HepG2 (cell line): ENCODE data around the gene MEX3C. TPM values are rescaled to one million over a fixed set of nuclear protein-coding genes. Genes with fewer than 3 reads are reported as not detected.

ENCODE experiments used
- BCL6 ChIP-seq: IDR thresholded peaks from 2 replicates; pipeline ENCODE4 v1.6.1; 2016; ENCODE audit warnings: missing genetic modification reagents, missing compliant biosample characterization
- BHLHE40 ChIP-seq: IDR thresholded peaks from 2 replicates; pipeline ENCODE4 v1.6.1; 2011; ENCODE audit warnings: low read length, improper control_type of control experiment
- BRCA1 ChIP-seq: sonication (generic); formaldehyde crosslinking; IDR thresholded peaks from 2 replicates; pipeline ENCODE4 v1.4.0; 2020; ENCODE audit warnings: missing genetic modification reagents
- CHCHD3 ChIP-seq: sonication (generic); formaldehyde crosslinking; IDR thresholded peaks from 2 replicates; pipeline ENCODE4 v1.8.0; 2022; ENCODE audit warnings: mild to moderate bottlenecking, missing genetic modification reagents, moderate library complexity
- MYC ChIP-seq: sonication (generic); formaldehyde crosslinking; IDR thresholded peaks from 2 replicates; pipeline ENCODE4 v1.9.0; 2021; ENCODE audit warnings: missing genetic modification reagents, borderline replicate concordance
- NR2F1 ChIP-seq, 2 experiments: fragments of 450-650 bp in 1 of 2; formaldehyde crosslinking in 1 of 2; IDR thresholded peaks; 2 replicates each; pipeline versions ENCODE4 v1.5.0 to v1.6.1; 2016 to 2020; ENCODE audit warnings: mild to moderate bottlenecking in 1 of 2, missing compliant biosample characterization in 1 of 2, missing genetic modification reagents in 1 of 2, moderate library complexity in 1 of 2
- RBFOX2 ChIP-seq: fragments of 200-400 bp; formaldehyde crosslinking; IDR thresholded peaks from 2 replicates; pipeline ENCODE4 v1.6.1; 2017; ENCODE audit warnings: low read depth, mild to moderate bottlenecking, low read length
- SOX13 ChIP-seq, 3 experiments: fragments of 450-650 bp in 1 of 3; sonication (generic) in 1 of 3; formaldehyde crosslinking in 1 of 3; IDR thresholded peaks in 2 of 3; conservative IDR thresholded peaks in 1 of 3; 2 replicates each; pipeline versions ENCODE4 v1.5.0 to v1.6.1; 2016 to 2020; ENCODE audit warnings: antibody characterized with exemption in 1 of 3, mild to moderate bottlenecking in 1 of 3, missing compliant biosample characterization in 1 of 3, missing genetic modification reagents in 1 of 3, moderate library complexity in 1 of 3
- SOX6 ChIP-seq, 2 experiments: fragments of 450-650 bp in 1 of 2; sonication (generic) in 1 of 2; formaldehyde crosslinking in 1 of 2; IDR thresholded peaks; 2 replicates each; pipeline versions ENCODE4 v1.4.0 to v1.6.1; 2017 to 2020; ENCODE audit warnings: antibody characterized with exemption in 1 of 2, mild to moderate bottlenecking in 1 of 2, missing genetic modification reagents in 1 of 2
- TFE3 ChIP-seq: IDR thresholded peaks from 2 replicates; pipeline ENCODE4 v1.6.1; 2016
- ZBTB14 ChIP-seq: sonication (generic); formaldehyde crosslinking; IDR thresholded peaks from 2 replicates; pipeline ENCODE4 v1.4.0; 2020; ENCODE audit warnings: missing genetic modification reagents
- ZNF292 ChIP-seq: sonication (generic); formaldehyde crosslinking; IDR thresholded peaks from 2 replicates; pipeline ENCODE4 v1.8.1; 2022; ENCODE audit warnings: mild to moderate bottlenecking, low read depth, missing genetic modification reagents, borderline replicate concordance
- polyA plus RNA-seq, 8 experiments: library from polyadenylated mRNA; depleted of rRNA in 3 of 8; stranded (reverse) in 7 of 8; unstranded in 1 of 8; fragments of >200 nt; fragmentation: Illumina TruSeq in 4 of 8; extraction: Trizol in 4 of 8; gene quantifications; 2 replicates each; pipeline versions ENCODE4 v1.2.1 to v1.2.3, GENCODE V29; 2011 to 2016; ENCODE audit warnings: low read depth in 4 of 8, missing spikeins in 1 of 8, mixed read lengths in 1 of 8; ENCODE audit not compliant: insufficient read depth in 1 of 8
- total RNA-seq, 5 experiments: library from RNA; depleted of rRNA; stranded (reverse); fragments of >200 nt; fragmentation: Illumina TruSeq; extraction: Trizol; gene quantifications; 2 replicates each; pipeline ENCODE4 v1.2.3, GENCODE V29; 2016; ENCODE audit warnings: low read depth in 1 of 5
- TF ChIP-seq, protein P1 (sequence below): fragments of 450-650 bp; IDR thresholded peaks from 2 replicates; pipeline ENCODE4 v1.6.1; 2017; ENCODE audit warnings: mild to moderate bottlenecking
- TF ChIP-seq, protein P2 (sequence below): IDR thresholded peaks from 2 replicates; pipeline ENCODE4 v1.4.0; 2020; ENCODE audit warnings: mild to moderate bottlenecking, missing genetic modification reagents
- TF ChIP-seq, protein P3 (sequence below): sonication (generic); formaldehyde crosslinking; IDR thresholded peaks from 2 replicates; pipeline ENCODE4 v1.4.0; 2020; ENCODE audit warnings: missing genetic modification reagents

The MEX3C gene
- total and polyA plus RNA-seq, 2 of the 13 experiments (the other 11 are each of a cell fraction or from before 2014, with no cell fraction given): 34.8 to 36.4 TPM

DNA sequence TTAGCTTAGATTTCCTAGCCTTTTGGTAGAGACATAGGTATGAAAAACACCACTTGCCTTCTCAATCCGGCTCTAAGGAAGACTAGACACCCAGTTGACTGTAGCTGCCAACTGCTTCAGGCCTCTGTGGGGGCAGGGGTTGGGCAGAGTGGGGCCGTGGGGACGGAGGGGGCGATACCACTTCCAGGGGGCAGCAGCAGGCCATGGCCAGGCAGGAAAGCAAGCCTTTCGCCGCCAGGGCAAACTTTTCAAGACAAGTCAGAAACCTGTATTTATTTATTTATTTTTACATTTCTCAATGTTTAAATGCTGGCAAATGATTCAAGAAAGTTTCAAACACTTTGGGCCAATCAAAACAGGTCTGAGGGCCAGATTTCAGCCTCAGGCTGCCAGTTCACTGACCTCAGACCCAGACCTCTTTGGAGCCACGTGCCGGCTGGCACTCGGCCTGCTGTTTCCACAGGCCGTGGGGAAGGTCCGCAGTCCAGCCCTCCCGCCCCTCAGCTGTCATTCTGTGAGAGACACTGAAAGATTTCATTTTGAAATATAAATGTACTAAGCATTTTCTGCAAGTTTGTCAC is 63.8 kb downstream of the MEX3C start (continued):
- TF ChIP-seq, protein P1, sequence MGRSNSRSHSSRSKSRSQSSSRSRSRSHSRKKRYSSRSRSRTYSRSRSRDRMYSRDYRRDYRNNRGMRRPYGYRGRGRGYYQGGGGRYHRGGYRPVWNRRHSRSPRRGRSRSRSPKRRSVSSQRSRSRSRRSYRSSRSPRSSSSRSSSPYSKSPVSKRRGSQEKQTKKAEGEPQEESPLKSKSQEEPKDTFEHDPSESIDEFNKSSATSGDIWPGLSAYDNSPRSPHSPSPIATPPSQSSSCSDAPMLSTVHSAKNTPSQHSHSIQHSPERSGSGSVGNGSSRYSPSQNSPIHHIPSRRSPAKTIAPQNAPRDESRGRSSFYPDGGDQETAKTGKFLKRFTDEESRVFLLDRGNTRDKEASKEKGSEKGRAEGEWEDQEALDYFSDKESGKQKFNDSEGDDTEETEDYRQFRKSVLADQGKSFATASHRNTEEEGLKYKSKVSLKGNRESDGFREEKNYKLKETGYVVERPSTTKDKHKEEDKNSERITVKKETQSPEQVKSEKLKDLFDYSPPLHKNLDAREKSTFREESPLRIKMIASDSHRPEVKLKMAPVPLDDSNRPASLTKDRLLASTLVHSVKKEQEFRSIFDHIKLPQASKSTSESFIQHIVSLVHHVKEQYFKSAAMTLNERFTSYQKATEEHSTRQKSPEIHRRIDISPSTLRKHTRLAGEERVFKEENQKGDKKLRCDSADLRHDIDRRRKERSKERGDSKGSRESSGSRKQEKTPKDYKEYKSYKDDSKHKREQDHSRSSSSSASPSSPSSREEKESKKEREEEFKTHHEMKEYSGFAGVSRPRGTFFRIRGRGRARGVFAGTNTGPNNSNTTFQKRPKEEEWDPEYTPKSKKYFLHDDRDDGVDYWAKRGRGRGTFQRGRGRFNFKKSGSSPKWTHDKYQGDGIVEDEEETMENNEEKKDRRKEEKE: no peak
- TF ChIP-seq MYC: peak; percentile 62; the same call in 1 of the 2 replicates
- TF ChIP-seq ZNF292: 0 out of 2 replicates have a peak, but pooled peaks have one; percentile 22
- no peak for TF ChIP-seq CHCHD3
- TF ChIP-seq SOX13 (IDR thresholded peaks at IDR 0.05): no peak
- TF ChIP-seq SOX13 (CRISPR knock-in tag; conservative IDR thresholded peaks at IDR 0.05 in 1 of 2, IDR thresholded peaks at IDR 0.05 in 1 of 2): 0 out of 4 replicates have a peak, but pooled peaks of 1 of the 2 experiments have one; percentile 27
- no peak for TF ChIP-seq RBFOX2
- no peak for TF ChIP-seq ZBTB14 (CRISPR knock-in tag)
- TF ChIP-seq NR2F1 (CRISPR knock-in tag; IDR thresholded peaks at IDR 0.05): peak in 1 of 2 experiments; percentile 53; a peak in 1 of 4 replicates
- TF ChIP-seq BHLHE40: peak; percentile 87
- TF ChIP-seq, protein P2, sequence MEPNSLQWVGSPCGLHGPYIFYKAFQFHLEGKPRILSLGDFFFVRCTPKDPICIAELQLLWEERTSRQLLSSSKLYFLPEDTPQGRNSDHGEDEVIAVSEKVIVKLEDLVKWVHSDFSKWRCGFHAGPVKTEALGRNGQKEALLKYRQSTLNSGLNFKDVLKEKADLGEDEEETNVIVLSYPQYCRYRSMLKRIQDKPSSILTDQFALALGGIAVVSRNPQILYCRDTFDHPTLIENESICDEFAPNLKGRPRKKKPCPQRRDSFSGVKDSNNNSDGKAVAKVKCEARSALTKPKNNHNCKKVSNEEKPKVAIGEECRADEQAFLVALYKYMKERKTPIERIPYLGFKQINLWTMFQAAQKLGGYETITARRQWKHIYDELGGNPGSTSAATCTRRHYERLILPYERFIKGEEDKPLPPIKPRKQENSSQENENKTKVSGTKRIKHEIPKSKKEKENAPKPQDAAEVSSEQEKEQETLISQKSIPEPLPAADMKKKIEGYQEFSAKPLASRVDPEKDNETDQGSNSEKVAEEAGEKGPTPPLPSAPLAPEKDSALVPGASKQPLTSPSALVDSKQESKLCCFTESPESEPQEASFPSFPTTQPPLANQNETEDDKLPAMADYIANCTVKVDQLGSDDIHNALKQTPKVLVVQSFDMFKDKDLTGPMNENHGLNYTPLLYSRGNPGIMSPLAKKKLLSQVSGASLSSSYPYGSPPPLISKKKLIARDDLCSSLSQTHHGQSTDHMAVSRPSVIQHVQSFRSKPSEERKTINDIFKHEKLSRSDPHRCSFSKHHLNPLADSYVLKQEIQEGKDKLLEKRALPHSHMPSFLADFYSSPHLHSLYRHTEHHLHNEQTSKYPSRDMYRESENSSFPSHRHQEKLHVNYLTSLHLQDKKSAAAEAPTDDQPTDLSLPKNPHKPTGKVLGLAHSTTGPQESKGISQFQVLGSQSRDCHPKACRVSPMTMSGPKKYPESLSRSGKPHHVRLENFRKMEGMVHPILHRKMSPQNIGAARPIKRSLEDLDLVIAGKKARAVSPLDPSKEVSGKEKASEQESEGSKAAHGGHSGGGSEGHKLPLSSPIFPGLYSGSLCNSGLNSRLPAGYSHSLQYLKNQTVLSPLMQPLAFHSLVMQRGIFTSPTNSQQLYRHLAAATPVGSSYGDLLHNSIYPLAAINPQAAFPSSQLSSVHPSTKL (CRISPR knock-in tag): peak; percentile 55
- TF ChIP-seq TFE3 (CRISPR knock-in tag): 0 out of 2 replicates have a peak, but pooled peaks have one; percentile 38
- TF ChIP-seq SOX6 (IDR thresholded peaks at IDR 0.05): no peak
- peak; percentile 38; the same call in 1 of the 2 replicates for TF ChIP-seq SOX6 (CRISPR knock-in tag; IDR thresholded peaks at IDR 0.05)
- TF ChIP-seq, protein P3, sequence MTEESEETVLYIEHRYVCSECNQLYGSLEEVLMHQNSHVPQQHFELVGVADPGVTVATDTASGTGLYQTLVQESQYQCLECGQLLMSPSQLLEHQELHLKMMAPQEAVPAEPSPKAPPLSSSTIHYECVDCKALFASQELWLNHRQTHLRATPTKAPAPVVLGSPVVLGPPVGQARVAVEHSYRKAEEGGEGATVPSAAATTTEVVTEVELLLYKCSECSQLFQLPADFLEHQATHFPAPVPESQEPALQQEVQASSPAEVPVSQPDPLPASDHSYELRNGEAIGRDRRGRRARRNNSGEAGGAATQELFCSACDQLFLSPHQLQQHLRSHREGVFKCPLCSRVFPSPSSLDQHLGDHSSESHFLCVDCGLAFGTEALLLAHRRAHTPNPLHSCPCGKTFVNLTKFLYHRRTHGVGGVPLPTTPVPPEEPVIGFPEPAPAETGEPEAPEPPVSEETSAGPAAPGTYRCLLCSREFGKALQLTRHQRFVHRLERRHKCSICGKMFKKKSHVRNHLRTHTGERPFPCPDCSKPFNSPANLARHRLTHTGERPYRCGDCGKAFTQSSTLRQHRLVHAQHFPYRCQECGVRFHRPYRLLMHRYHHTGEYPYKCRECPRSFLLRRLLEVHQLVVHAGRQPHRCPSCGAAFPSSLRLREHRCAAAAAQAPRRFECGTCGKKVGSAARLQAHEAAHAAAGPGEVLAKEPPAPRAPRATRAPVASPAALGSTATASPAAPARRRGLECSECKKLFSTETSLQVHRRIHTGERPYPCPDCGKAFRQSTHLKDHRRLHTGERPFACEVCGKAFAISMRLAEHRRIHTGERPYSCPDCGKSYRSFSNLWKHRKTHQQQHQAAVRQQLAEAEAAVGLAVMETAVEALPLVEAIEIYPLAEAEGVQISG: peak; percentile 51; the same call in 1 of the 2 replicates
- TF ChIP-seq BRCA1 (CRISPR knock-in tag): no peak
- peak; percentile 37; the same call in 1 of the 2 replicates for TF ChIP-seq BCL6
